HG03103 (cell line): ENCODE data around the gene UBR3.

Experiments used
- ATAC-seq: cut with Tn5 transposase; IDR thresholded peaks from one replicate; pipeline ENCODE4 v1.9.1; 2021; ENCODE audit warnings: low read depth; ENCODE audit not compliant: unreplicated experiment

The UBR3 gene

GRCh38 chr2:170034596-170034995 is 207.3 kb downstream of the UBR3 start:
- ATAC-seq: no peak

GRCh38 chr2:170038734-170039133 is 211.5 kb downstream of the UBR3 start:
- ATAC-seq: no peak

- no peak for ATAC-seq
These were observed 212.3 kb downstream of the UBR3 start for GRCh38 chr2:170039401-170040172.

GRCh38 chr2:170044751-170045478 is 217.7 kb downstream of the UBR3 start:
- no peak for ATAC-seq

- ATAC-seq: no peak
These were observed 220.2 kb downstream of the UBR3 start for GRCh38 chr2:170047331-170048065.

- no peak for ATAC-seq
These were observed 224.9 kb downstream of the UBR3 start for GRCh38 chr2:170052151-170052550.

- no peak for ATAC-seq
These were observed 227.7 kb downstream of the UBR3 start for GRCh38 chr2:170054997-170055396.

- no peak for ATAC-seq
These were observed 229.6 kb downstream of the UBR3 start for GRCh38 chr2:170056900-170057299.

GRCh38 chr2:170063456-170064235 is 236.4 kb downstream of the UBR3 start:
- no peak for ATAC-seq

GRCh38 chr2:170070778-170071177 is 243.5 kb downstream of the UBR3 start:
- no peak for ATAC-seq

- no peak for ATAC-seq
These were observed 246.0 kb downstream of the UBR3 start for GRCh38 chr2:170073288-170073687.

GRCh38 chr2:170076189-170076588 is 248.9 kb downstream of the UBR3 start:
- peak; percentile 56 for ATAC-seq

GRCh38 chr2:170077830-170078569 is 250.7 kb downstream of the UBR3 start:
- ATAC-seq: no peak

GRCh38 chr2:170084820-170085491 is 257.7 kb downstream of the UBR3 start:
- no peak for ATAC-seq

- ATAC-seq: no peak
These were observed 258.9 kb downstream of the UBR3 start for GRCh38 chr2:170086117-170086688.

- ATAC-seq: no peak
These were observed 259.6 kb downstream of the UBR3 start for GRCh38 chr2:170086751-170087412.

- ATAC-seq: no peak
These were observed 260.1 kb downstream of the UBR3 start for GRCh38 chr2:170087413-170087793.

GRCh38 chr2:170088776-170089175 is 261.5 kb downstream of the UBR3 start:
- ATAC-seq: no peak

- no peak for ATAC-seq
These were observed 263.0 kb downstream of the UBR3 start for GRCh38 chr2:170090229-170090628.
